Activated CD4-positive, alpha-beta T cell treated with anti-CD3 and anti-CD28 coated beads, Interleukin-2, amount 50 U/mL, for 1 hour (primary cell): ENCODE measurements around the gene MRM3.
"Not testable (repeated sequence)": the region's sequence is repeated elsewhere in the genome, so short reads cannot be mapped to it uniquely, and the experiment has no call there.

Experiments used
- DNase-seq: peaks from one replicate; pipeline ENCODE4 v3.0.0-alpha.2; 2020

MRM3 gene

GRCh38 chr17:828761-829160 lies 46.6 kb downstream of the MRM3 start:
- no peak for DNase-seq

- DNase-seq: not testable (repeated sequence)
These were observed 47.5 kb downstream of the MRM3 start for GRCh38 chr17:829614-830013.

GRCh38 chr17:830381-830780 lies 48.2 kb downstream of the MRM3 start:
- DNase-seq: no peak

- DNase-seq: no peak
These were observed 48.8 kb downstream of the MRM3 start for GRCh38 chr17:830950-831349.

- DNase-seq: no peak
These were observed 52.0 kb downstream of the MRM3 start for GRCh38 chr17:834136-834535.

GRCh38 chr17:835263-835662 lies 53.1 kb downstream of the MRM3 start:
- no peak for DNase-seq

GRCh38 chr17:835721-836120 lies 53.6 kb downstream of the MRM3 start:
- DNase-seq: not testable (repeated sequence)

GRCh38 chr17:836151-836550 lies 54.0 kb downstream of the MRM3 start:
- no peak for DNase-seq

GRCh38 chr17:838486-838885 lies 56.3 kb downstream of the MRM3 start:
- no peak for DNase-seq

GRCh38 chr17:841313-841712 lies 59.2 kb downstream of the MRM3 start:
- DNase-seq: no peak
